NCI-H146 treated with DMSO at 0.1 percent for 48 hours (cell line): ENCODE data around the gene ZBTB40.

ENCODE experiments used
- DNase-seq: peaks from one replicate; lab custom pipeline; 2025; ENCODE audit not compliant: unreplicated experiment; lab: John Stamatoyannopoulos, UW

ZBTB40 gene

GRCh38 chr1:22462928-22463327, 11.3 kb downstream of the ZBTB40 start:
- no peak for DNase-seq

GRCh38 chr1:22465015-22465565, 13.4 kb downstream of the ZBTB40 start:
- DNase-seq = no peak

- no peak for DNase-seq
Measured at GRCh38 chr1:22465671-22466070, 14.0 kb downstream of the ZBTB40 start.

GRCh38 chr1:22470227-22470626, 18.6 kb downstream of the ZBTB40 start:
- no peak for DNase-seq

- no peak for DNase-seq
Measured at GRCh38 chr1:22471078-22471477, 19.4 kb downstream of the ZBTB40 start.

GRCh38 chr1:22471610-22472009, 20.0 kb downstream of the ZBTB40 start:
- no peak for DNase-seq

GRCh38 chr1:22472596-22472995, 20.9 kb downstream of the ZBTB40 start:
- no peak for DNase-seq

GRCh38 chr1:22473952-22474351, 22.3 kb downstream of the ZBTB40 start:
- no peak for DNase-seq

- DNase-seq = no peak
Measured at GRCh38 chr1:22476566-22476965, 24.9 kb downstream of the ZBTB40 start.

- DNase-seq = no peak
Measured at GRCh38 chr1:22483121-22483520, 31.5 kb downstream of the ZBTB40 start.

GRCh38 chr1:22484706-22485345, 33.2 kb downstream of the ZBTB40 start:
- DNase-seq = no peak

- DNase-seq = no peak
Measured at GRCh38 chr1:22485431-22485830, 33.8 kb downstream of the ZBTB40 start.

GRCh38 chr1:22487781-22488180, 36.1 kb downstream of the ZBTB40 start:
- no peak for DNase-seq

GRCh38 chr1:22488319-22488718, 36.7 kb downstream of the ZBTB40 start:
- no peak for DNase-seq

- no peak for DNase-seq
Measured at GRCh38 chr1:22489278-22489677, 37.6 kb downstream of the ZBTB40 start.

GRCh38 chr1:22489823-22490222, 38.2 kb downstream of the ZBTB40 start:
- no peak for DNase-seq

- DNase-seq = no peak
Measured at GRCh38 chr1:22490309-22490708, 38.7 kb downstream of the ZBTB40 start.

GRCh38 chr1:22491995-22492715, 40.5 kb downstream of the ZBTB40 start:
- no peak for DNase-seq

GRCh38 chr1:22494144-22494543, 42.5 kb downstream of the ZBTB40 start:
- DNase-seq = no peak

GRCh38 chr1:22494943-22495579, 43.4 kb downstream of the ZBTB40 start:
- DNase-seq = no peak

GRCh38 chr1:22496536-22497160, 45.0 kb downstream of the ZBTB40 start:
- no peak for DNase-seq

- DNase-seq = no peak
Measured at GRCh38 chr1:22498463-22498862, 46.8 kb downstream of the ZBTB40 start.
